IMR-90 (cell line): ENCODE results near the gene SGK1. TPM values are rescaled to one million over a fixed set of nuclear protein-coding genes. Genes with fewer than 3 reads are reported as not detected.

Experiments used
- ATAC-seq: fragments of 200-7000 bp; cut with Tn5 transposase; 2 replicates; pipeline ENCODE4 v1.9.1; 2020; ENCODE audit warnings: low read depth, mild to moderate bottlenecking, moderate library complexity
- BruUV-seq: library from RNA; stranded (reverse); fragments of 400-500 nt; replicated peaks from 2 replicates; lab custom pipeline; 2021; lab: Mats Ljungman, UMichigan
- CTCF ChIA-PET: fragments of 300-600 bp; formaldehyde crosslinking; extraction: SDS; loops from one replicate; lab custom pipeline; 2021; ENCODE audit warnings: antibody characterized with exemption; lab: Yijun Ruan, JAX
- POLR2A ChIA-PET: fragments of 300-600 bp; sonication (Branson Sonifier 250); formaldehyde crosslinking; loops from one replicate; lab custom pipeline; 2022; ENCODE audit warnings: antibody characterized with exemption; ENCODE audit not compliant: unreplicated experiment; lab: Charles Lee
- DNase-seq: peaks from one replicate; pipeline ENCODE4 v3.0.0; 2013
- H2AFZ ChIP-seq: replicated peaks from 2 replicates; pipeline ENCODE3; 2013; ENCODE audit warnings: low read length, mild to moderate bottlenecking; ENCODE audit not compliant: poor library complexity
- H2AK5ac ChIP-seq: 2 replicates; pipeline ENCODE4 v1.6.1; 2013; ENCODE audit warnings: low read depth, low read length, inconsistent platforms
- H2AK9ac ChIP-seq: replicated peaks from 2 replicates; pipeline ENCODE3; 2013; ENCODE audit warnings: mild to moderate bottlenecking, low read depth, low read length, moderate library complexity; ENCODE audit not compliant: poor library complexity
- H2BK120ac ChIP-seq: 2 replicates; pipeline ENCODE4 v1.6.1; 2013; ENCODE audit warnings: low read depth, low read length, inconsistent platforms
- H2BK15ac ChIP-seq: 3 replicates; pipeline ENCODE4 v1.6.1; 2013; ENCODE audit warnings: low read depth, low read length, inconsistent platforms
- H2BK20ac ChIP-seq: 2 replicates; pipeline ENCODE4 v1.6.1; 2013; ENCODE audit warnings: low read depth, mild to moderate bottlenecking, inconsistent platforms, low read length, moderate library complexity
- H2BK5ac ChIP-seq: 2 replicates; pipeline ENCODE4 v1.6.1; 2013; ENCODE audit warnings: mild to moderate bottlenecking, low read depth, low read length, inconsistent platforms; ENCODE audit not compliant: poor library complexity, severe bottlenecking
- H3K14ac ChIP-seq: replicated peaks from 2 replicates; pipeline ENCODE4 v1.6.1; 2013; ENCODE audit warnings: low read depth, low read length, inconsistent platforms
- H3K18ac ChIP-seq: 2 replicates; pipeline ENCODE4 v1.6.1; 2013; ENCODE audit warnings: low read depth, low read length, control low read depth
- H3K23ac ChIP-seq: 2 replicates; pipeline ENCODE4 v1.6.1; 2013; ENCODE audit warnings: low read depth, low read length, inconsistent platforms
- H3K27ac ChIP-seq: 2 replicates; pipeline ENCODE4 v1.5.1; 2013; ENCODE audit warnings: mild to moderate bottlenecking, control low read depth, low read length; ENCODE audit not compliant: insufficient read depth
- H3K27me3 ChIP-seq: 2 replicates; pipeline ENCODE4 v1.6.1; 2013; ENCODE audit warnings: low read length; ENCODE audit not compliant: control insufficient read depth, insufficient read depth
- H3K36me3 ChIP-seq: 2 replicates; pipeline ENCODE4 v1.6.1; 2013; ENCODE audit warnings: low read length, mixed read lengths; ENCODE audit not compliant: control insufficient read depth, insufficient read depth
- H3K4ac ChIP-seq: 2 replicates; pipeline ENCODE4 v1.6.1; 2013; ENCODE audit warnings: low read depth, low read length, inconsistent platforms
- H3K4me1 ChIP-seq: 2 replicates; pipeline ENCODE4 v1.6.1; 2013; ENCODE audit warnings: low read length, mixed read lengths; ENCODE audit not compliant: control insufficient read depth, insufficient read depth
- H3K4me2 ChIP-seq: 2 replicates; pipeline ENCODE4 v1.6.1; 2013; ENCODE audit warnings: low read depth, mild to moderate bottlenecking, control low read depth, low read length, moderate library complexity
- H3K4me3 ChIP-seq: 2 replicates; pipeline ENCODE4 v1.5.1; 2013; ENCODE audit warnings: low read depth, mild to moderate bottlenecking, control low read depth, low read length, moderate library complexity; ENCODE audit not compliant: insufficient read depth
- H3K56ac ChIP-seq: 2 replicates; pipeline ENCODE4 v1.6.1; 2013; ENCODE audit warnings: low read length, inconsistent platforms; ENCODE audit not compliant: insufficient read depth; ENCODE audit errors: extremely low read depth
- H3K79me1 ChIP-seq, 2 experiments: 2 replicates each; pipeline ENCODE4 v1.6.1; 2013; ENCODE audit warnings: low read length in 2 of 2, inconsistent platforms in 1 of 2, low read depth in 1 of 2
- H3K9ac ChIP-seq: 2 replicates; pipeline ENCODE4 v1.6.1; 2013; ENCODE audit warnings: low read depth, low read length, control low read depth
- H3K9me1 ChIP-seq: 2 replicates; pipeline ENCODE4 v1.6.1; 2013; ENCODE audit warnings: low read length, inconsistent platforms; ENCODE audit not compliant: insufficient read depth
- H3K9me3 ChIP-seq: 2 replicates; pipeline ENCODE4 v1.6.1; 2013; ENCODE audit warnings: low read length; ENCODE audit not compliant: control insufficient read depth, insufficient read depth
- H4K20me1 ChIP-seq: 2 replicates; pipeline ENCODE4 v1.6.1; 2013; ENCODE audit warnings: low read length, inconsistent platforms; ENCODE audit not compliant: insufficient read depth
- H4K5ac ChIP-seq: 2 replicates; pipeline ENCODE4 v1.6.1; 2013; ENCODE audit warnings: mild to moderate bottlenecking, low read depth, low read length, control low read depth
- H4K8ac ChIP-seq, 2 experiments: 2 replicates each; pipeline ENCODE4 v1.6.1; 2013; ENCODE audit warnings: low read depth in 2 of 2, low read length in 2 of 2, control low read depth in 1 of 2, inconsistent platforms in 1 of 2
- H4K91ac ChIP-seq: 2 replicates; pipeline ENCODE4 v1.6.1; 2013; ENCODE audit warnings: low read depth, low read length, inconsistent platforms; ENCODE audit not compliant: insufficient read depth
- BHLHE40 ChIP-seq: fragments of 150-350 bp; IDR thresholded peaks from 2 replicates; pipeline ENCODE4 v1.6.1; 2016; ENCODE audit warnings: mild to moderate bottlenecking, low read depth, low read length
- CEBPB ChIP-seq: IDR thresholded peaks from 2 replicates; pipeline ENCODE4 v1.6.1; 2012; ENCODE audit warnings: low read depth, low read length, improper control_type of control experiment
- CHD1 ChIP-seq: IDR thresholded peaks from 2 replicates; pipeline ENCODE4 v1.6.1; 2012; ENCODE audit warnings: low read depth, low read length, improper control_type of control experiment
- CTCF ChIP-seq: conservative IDR thresholded peaks from 2 replicates; pipeline ENCODE4 v1.5.1; 2012; ENCODE audit warnings: mild to moderate bottlenecking, low read depth, low read length, improper control_type of control experiment
- ELK1 ChIP-seq: fragments of 150-350 bp; IDR thresholded peaks from 2 replicates; pipeline ENCODE4 v1.6.1; 2016; ENCODE audit warnings: low read depth, mild to moderate bottlenecking, low read length, moderate library complexity, borderline replicate concordance
- FOS ChIP-seq: fragments of 150-350 bp; IDR thresholded peaks from 2 replicates; pipeline ENCODE4 v1.6.1; 2016; ENCODE audit warnings: low read depth, low read length
- MAFK ChIP-seq: IDR thresholded peaks from 2 replicates; pipeline ENCODE4 v1.6.1; 2012; ENCODE audit warnings: low read depth, low read length, improper control_type of control experiment
- MAZ ChIP-seq: IDR thresholded peaks from 2 replicates; pipeline ENCODE4 v1.6.1; 2012; ENCODE audit warnings: low read depth, mild to moderate bottlenecking, low read length, improper control_type of control experiment, moderate library complexity, borderline replicate concordance
- NFE2L2 ChIP-seq: fragments of 150-350 bp; IDR thresholded peaks from 2 replicates; pipeline ENCODE4 v1.6.1; 2016; ENCODE audit warnings: low read depth, mild to moderate bottlenecking, low read length
- POLR2A ChIP-seq: IDR thresholded peaks from 2 replicates; pipeline ENCODE4 v1.6.1; 2012; ENCODE audit warnings: mild to moderate bottlenecking, low read depth, low read length
- RAD21 ChIP-seq: IDR thresholded peaks from 2 replicates; pipeline ENCODE4 v1.6.1; 2012; ENCODE audit warnings: low read length, improper control_type of control experiment
- RCOR1 ChIP-seq: IDR thresholded peaks from 2 replicates; pipeline ENCODE4 v1.6.1; 2012; ENCODE audit warnings: mild to moderate bottlenecking, low read length, improper control_type of control experiment; ENCODE audit not compliant: insufficient replicate concordance
- RFX5 ChIP-seq: IDR thresholded peaks from 2 replicates; pipeline ENCODE4 v1.8.0; 2012; ENCODE audit warnings: low read depth, mild to moderate bottlenecking, low read length, moderate library complexity
- SMC3 ChIP-seq: fragments of 150-350 bp; IDR thresholded peaks from 2 replicates; pipeline ENCODE4 v1.6.1; 2016; ENCODE audit warnings: low read depth, mild to moderate bottlenecking, antibody characterized with exemption, low read length, moderate library complexity
- USF2 ChIP-seq: fragments of 150-350 bp; IDR thresholded peaks from 2 replicates; pipeline ENCODE4 v1.6.1; 2017; ENCODE audit warnings: mild to moderate bottlenecking, antibody characterized with exemption, low read length, low read depth
- WGBS, 2 experiments: methylation state at CpG; one replicate each; pipeline versions ENCODE4 v1.1.5 to v1.1.7; 2013; ENCODE audit warnings: missing lambda C conversion rate in 2 of 2; ENCODE audit not compliant: insufficient read length in 1 of 2; ENCODE audit errors: extremely low coverage in 2 of 2; 5-methylcytosine and 5-hydroxymethylcytosine counted together
- dilution Hi-C: fragments of 300-500 bp; cut with HindIII; formaldehyde crosslinking; loops from one replicate; pipeline ENCODE4 v1.14.3; 2018; ENCODE audit warnings: low sequenced_read_pairs; ENCODE audit not compliant: unreplicated experiment
- in situ Hi-C: fragments of 300-500 bp; cut with MboI; formaldehyde crosslinking; loops from 3 replicates; pipeline ENCODE4 v1.14.3; 2019; ENCODE audit warnings: low sequenced_read_pairs, inconsistent platforms, mixed read lengths
- intact Hi-C: fragments of 100-400 bp; cut with micrococcal nuclease; formaldehyde crosslinking; loops from 2 replicates; pipeline ENCODE4 v1.10.0; 2022
- polyA plus RNA-seq, 3 experiments: library from polyadenylated mRNA; depleted of rRNA; stranded (reverse); fragments of >200 nt; gene quantifications; 2 replicates each; pipeline ENCODE4 v1.2.3, GENCODE V29; 2012; ENCODE audit warnings: low replicate concordance in 1 of 3
- total RNA-seq: library from RNA; depleted of rRNA; stranded (reverse); fragments of >200 nt; gene quantifications from 2 replicates; pipeline ENCODE4 v1.2.3, GENCODE V29; 2012

Gene SGK1
- total and polyA plus RNA-seq, 2 of the 4 experiments (the other 2 are of a cell fraction) = 121 to 255 TPM

- ChIA-PET POLR2A (no interaction called here), CTCF (no interaction called here)
- no CpG with 5 or more reads among the region's 3 CpGs for WGBS, 2 experiments
- Histone ChIP-seq H2AK5ac (no peak overlapping the region), H3K23ac (no peak overlapping the region), H2BK20ac (no peak overlapping the region), H3K14ac (no peak overlapping the region), H2AK9ac (no peak overlapping the region), H4K8ac (no peak overlapping the region), H2BK120ac (no peak overlapping the region), H2BK5ac (no peak overlapping the region), H4K5ac (no peak overlapping the region), H3K4me1 (peaks cover 10% of the 10 kb centered on the region; the same call in 1 of the 2 replicates), H3K9ac (no peak overlapping the region), H3K18ac (no peak overlapping the region), H2BK15ac (no peak overlapping the region), H3K9me1 (peaks cover 8% of the 10 kb centered on the region; the same call in 1 of the 2 replicates), H3K27ac (no peak overlapping the region), H3K4me2 (no peak overlapping the region), H2AFZ (no peak overlapping the region), H3K4ac (no peak overlapping the region), H3K4me3 (no peak overlapping the region), H4K20me1 (no peaks in the 10 kb centered on the region), H3K56ac (no peak overlapping the region), H3K9me3 (no peaks in the 10 kb centered on the region), H4K91ac (no peak overlapping the region), H3K27me3 (no peaks in the 10 kb centered on the region), H3K79me1 (no peaks in the 10 kb centered on the region), H3K36me3 (no peaks in the 10 kb centered on the region)
- ATAC-seq (no peak), DNase-seq (no peak)
- BruUV-seq = no TSS peak
- TF ChIP-seq RAD21 = no peak
- no peak for TF ChIP-seq CHD1
- no peak for TF ChIP-seq RCOR1
- no peak for TF ChIP-seq FOS
- TF ChIP-seq SMC3 = no peak
- no peak for TF ChIP-seq POLR2A
- no peak for TF ChIP-seq BHLHE40
- TF ChIP-seq USF2 = no peak
- TF ChIP-seq RFX5 = no peak
- TF ChIP-seq NFE2L2 = no peak
- no peak for TF ChIP-seq MAZ
- TF ChIP-seq CEBPB = no peak
- TF ChIP-seq CTCF = no peak
- TF ChIP-seq ELK1 = no peak
- no peak for TF ChIP-seq MAFK
- in situ Hi-C loops = no loop called here
- dilution Hi-C loops = no loop called here
- intact Hi-C loops = no loop called here
These were observed 96.7 kb downstream of the SGK1 start for GRCh38 chr6:134221250-134221649.
